SK-N-SH (cell line): ENCODE data around the gene DOCK8. TPM values are rescaled to one million over a fixed set of nuclear protein-coding genes. Genes with fewer than 3 reads are reported as not detected.

ENCODE experiments used
- CTCF ChIA-PET: fragments of 300-600, 350-600 bp; formaldehyde crosslinking; extraction: SDS; loops from one replicate; lab custom pipeline; 2021; lab: Yijun Ruan, JAX
- POLR2A ChIA-PET: fragments of 350-600 bp; sonication (Branson Sonifier 250); formaldehyde crosslinking; extraction: SDS; loops from one replicate; lab custom pipeline; 2020; ENCODE audit warnings: antibody characterized with exemption, inconsistent platforms; lab: Yijun Ruan, JAX
- DNase-seq: peaks from one replicate; pipeline ENCODE4 v3.0.0; 2012
- H2AFZ ChIP-seq: fragments of 200-600 bp; sonication (generic); 2 replicates; pipeline ENCODE4 v1.8.1; 2016; ENCODE audit warnings: antibody characterized with exemption, mild to moderate bottlenecking, low read depth
- H3F3A ChIP-seq: fragments of 200-600 bp; sonication (generic); replicated peaks from 2 replicates; pipeline ENCODE3; 2016; ENCODE audit warnings: antibody characterized with exemption, mild to moderate bottlenecking; ENCODE audit not compliant: insufficient read depth
- H3K27ac ChIP-seq, 2 experiments: fragments of 200-500 bp in 1 of 2; fragments of 200-600 bp in 1 of 2; sonication (Bioruptor generic) in 1 of 2; sonication (generic), shearing (Covaris generic) in 1 of 2; 2 replicates each; pipeline versions ENCODE4 v1.5.1 to v1.6.1; 2014 to 2016; ENCODE audit warnings: low read depth in 2 of 2, inconsistent platforms in 1 of 2, low read length in 1 of 2, mild to moderate bottlenecking in 1 of 2, mixed read lengths in 1 of 2
- H3K27me3 ChIP-seq: fragments of 200-600 bp; sonication (generic), shearing (Covaris generic); 2 replicates; pipeline ENCODE4 v1.6.1; 2016; ENCODE audit warnings: mixed run types; ENCODE audit not compliant: insufficient read depth
- H3K36me3 ChIP-seq, 2 experiments: fragments of 200-500 bp in 1 of 2; fragments of 200-600 bp in 1 of 2; sonication (Bioruptor generic) in 1 of 2; sonication (generic) in 1 of 2; replicated peaks in 1 of 2; 2 replicates each; pipeline versions ENCODE3 to v1.5.1; 2014 to 2016; ENCODE audit warnings: low read length in 1 of 2, mild to moderate bottlenecking in 1 of 2; ENCODE audit not compliant: insufficient read depth in 2 of 2, control insufficient read depth in 1 of 2
- H3K4me1 ChIP-seq, 2 experiments: fragments of 200-500 bp in 1 of 2; fragments of 200-600 bp in 1 of 2; sonication (Bioruptor generic) in 1 of 2; sonication (generic), shearing (Covaris generic) in 1 of 2; 2 replicates each; pipeline versions ENCODE4 v1.5.1 to v1.6.1; 2014 to 2016; ENCODE audit warnings: low read depth in 1 of 2, low read length in 1 of 2, mixed run types in 1 of 2; ENCODE audit not compliant: insufficient read depth in 2 of 2, control insufficient read depth in 1 of 2
- H3K4me2 ChIP-seq: fragments of 200-600 bp; sonication (generic), shearing (Covaris generic); 2 replicates; pipeline ENCODE4 v1.6.1; 2017; ENCODE audit warnings: mixed run types
- H3K4me3 ChIP-seq, 2 experiments: fragments of 200-500 bp in 1 of 2; fragments of 200-600 bp in 1 of 2; sonication (Bioruptor generic) in 1 of 2; sonication (generic), shearing (Covaris generic) in 1 of 2; 2 replicates each; pipeline versions ENCODE4 v1.5.1 to v1.8.1; 2014 to 2016; ENCODE audit warnings: low read depth in 2 of 2, inconsistent platforms in 1 of 2, low read length in 1 of 2, mild to moderate bottlenecking in 1 of 2, mixed read lengths in 1 of 2, moderate library complexity in 1 of 2
- H3K79me2 ChIP-seq: fragments of 200-600 bp; sonication (generic); 2 replicates; pipeline ENCODE4 v1.8.1; 2017; ENCODE audit warnings: mild to moderate bottlenecking; ENCODE audit not compliant: insufficient read depth
- H3K9ac ChIP-seq: fragments of 200-600 bp; sonication (generic); 2 replicates; pipeline ENCODE4 v1.6.1; 2017; ENCODE audit warnings: mixed run types
- H3K9me2 ChIP-seq: fragments of 200-600 bp; sonication (generic); 2 replicates; pipeline ENCODE4 v1.6.1; 2017; ENCODE audit warnings: mixed run types
- H3K9me3 ChIP-seq: fragments of 200-600 bp; sonication (generic); 2 replicates; pipeline ENCODE4 v1.6.1; 2017; ENCODE audit warnings: mixed run types, mild to moderate bottlenecking, moderate library complexity
- H4K20me1 ChIP-seq: fragments of 200-600 bp; sonication (generic); 2 replicates; pipeline ENCODE4 v1.6.1; 2017; ENCODE audit warnings: mild to moderate bottlenecking, mixed run types; ENCODE audit not compliant: insufficient read depth
- ELF1 ChIP-seq: IDR thresholded peaks from 2 replicates; pipeline ENCODE4 v1.4.0; 2012
- EP300 ChIP-seq, 2 experiments: IDR thresholded peaks; 2 replicates each; pipeline versions ENCODE4 v1.4.0 to v1.6.1; 2012; ENCODE audit warnings: borderline replicate concordance in 1 of 2, low read depth in 1 of 2, low read length in 1 of 2
- EZH2phosphoT487 ChIP-seq: fragments of 200-600 bp; sonication (generic); IDR thresholded peaks from 2 replicates; pipeline ENCODE4 v1.6.1; 2017; ENCODE audit warnings: low read depth, mixed run types, mild to moderate bottlenecking, antibody characterized with exemption, moderate library complexity, borderline replicate concordance
- FOXJ3 ChIP-seq: sonication (generic); formaldehyde crosslinking; IDR thresholded peaks from 2 replicates; pipeline ENCODE4 v1.5.1; 2020; ENCODE audit warnings: mild to moderate bottlenecking, missing genetic modification reagents
- GABPA ChIP-seq: IDR thresholded peaks from 2 replicates; pipeline ENCODE4 v1.4.0; 2012; ENCODE audit warnings: low read depth, mild to moderate bottlenecking
- GATA2 ChIP-seq: sonication (generic); formaldehyde crosslinking; IDR thresholded peaks from 2 replicates; pipeline ENCODE4 v1.5.0; 2020; ENCODE audit warnings: mild to moderate bottlenecking, missing genetic modification reagents
- JUND ChIP-seq: IDR thresholded peaks from 2 replicates; pipeline ENCODE4 v1.4.0; 2012
- MXI1 ChIP-seq: IDR thresholded peaks from 2 replicates; pipeline ENCODE4 v1.6.1; 2012; ENCODE audit warnings: mild to moderate bottlenecking, low read depth, low read length, improper control_type of control experiment
- NFIC ChIP-seq: IDR thresholded peaks from 2 replicates; pipeline ENCODE4 v1.4.0; 2012; ENCODE audit warnings: borderline replicate concordance
- POLR2AphosphoS5 ChIP-seq: IDR thresholded peaks from 2 replicates; pipeline ENCODE4 v1.6.1; 2012; ENCODE audit warnings: low read depth, low read length
- RCOR1 ChIP-seq: fragments of 150-350 bp; IDR thresholded peaks from 2 replicates; pipeline ENCODE4 v1.6.1; 2017; ENCODE audit warnings: antibody characterized with exemption, low read length
- RXRA ChIP-seq: IDR thresholded peaks from 2 replicates; pipeline ENCODE4 v1.4.0; 2012; ENCODE audit warnings: low read depth, mild to moderate bottlenecking, borderline replicate concordance
- SIN3A ChIP-seq: IDR thresholded peaks from 2 replicates; pipeline ENCODE4 v1.6.1; 2012; ENCODE audit warnings: low read depth, mild to moderate bottlenecking, low read length, moderate library complexity, borderline replicate concordance
- SMC3 ChIP-seq: IDR thresholded peaks from 2 replicates; pipeline ENCODE4 v1.6.1; 2012; ENCODE audit warnings: low read depth, low read length, improper control_type of control experiment
- TAF1 ChIP-seq: IDR thresholded peaks from 2 replicates; pipeline ENCODE4 v1.6.1; 2012; ENCODE audit warnings: low read depth, mild to moderate bottlenecking, low read length, moderate library complexity, borderline replicate concordance
- TEAD4 ChIP-seq: IDR thresholded peaks from 2 replicates; pipeline ENCODE4 v1.4.0; 2012; ENCODE audit warnings: mild to moderate bottlenecking, borderline replicate concordance; ENCODE audit not compliant: insufficient read depth
- WGBS: methylation state at CpG from one replicate; pipeline ENCODE4 v1.1.6; 2017; ENCODE audit warnings: low lambda C conversion rate; 5-methylcytosine and 5-hydroxymethylcytosine counted together
- polyA plus RNA-seq, 3 experiments: library from polyadenylated mRNA; depleted of rRNA; stranded (reverse); fragments of >200 nt; gene quantifications; 2 replicates each; pipeline ENCODE4 v1.2.3, GENCODE V29; 2012
- TF ChIP-seq, protein P1 (sequence below): IDR thresholded peaks from 2 replicates; pipeline ENCODE4 v1.4.0; 2012; ENCODE audit warnings: low read depth
- TF ChIP-seq, protein P2 (sequence below): fragments of 150-350 bp; IDR thresholded peaks from 2 replicates; pipeline ENCODE4 v1.6.1; 2016; ENCODE audit warnings: mild to moderate bottlenecking, low read depth, low read length
- TF ChIP-seq, protein P3 (sequence below): fragments of 150-350 bp; IDR thresholded peaks from 2 replicates; pipeline ENCODE4 v1.6.1; 2017; ENCODE audit warnings: antibody characterized with exemption, low read length, low read depth, borderline replicate concordance
- TF ChIP-seq, protein P4 (sequence below): IDR thresholded peaks from 2 replicates; pipeline ENCODE4 v1.4.0; 2012; ENCODE audit warnings: low read depth, borderline replicate concordance
- TF ChIP-seq, protein P5 (sequence below): IDR thresholded peaks from 2 replicates; pipeline ENCODE4 v1.4.0; 2012; ENCODE audit warnings: low read depth, borderline replicate concordance

DOCK8 gene
- polyA plus RNA-seq, 1 of the 3 experiments (the other 2 are of a cell fraction): not detected

DNA sequence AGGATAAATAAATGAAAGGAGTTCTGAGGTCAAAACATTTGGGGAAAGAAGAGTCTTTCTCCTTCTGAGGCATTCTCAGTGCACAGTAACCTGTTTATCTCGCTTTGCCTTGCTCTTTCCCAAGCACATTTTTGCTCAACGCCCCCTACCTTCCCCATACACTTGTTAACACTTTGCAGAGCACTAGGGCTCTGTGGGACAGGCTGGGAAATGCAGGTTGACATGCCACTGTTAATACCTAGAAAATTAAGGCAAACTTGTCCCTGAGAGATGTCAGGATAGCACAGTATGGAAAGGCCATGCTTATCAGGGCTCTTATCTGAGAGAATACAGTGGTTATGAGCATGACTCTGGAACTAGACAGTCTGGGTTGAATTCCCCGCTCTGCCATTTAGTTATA, 152.0 kb downstream of the DOCK8 start:
- no peaks in the 10 kb centered on the region for H3F3A ChIP-seq
- no peak overlapping the region for H3K4me3 ChIP-seq
- ChIA-PET POLR2A (no interaction called here), CTCF (no interaction called here)
- no peaks in the 10 kb centered on the region for H3K4me1 ChIP-seq
- TF ChIP-seq EP300 (IDR thresholded peaks at IDR 0.05; ENCODE audit: borderline replicate concordance in 1 of 2, low read depth in 1 of 2, low read length in 1 of 2): no peak
- TF ChIP-seq GATA2: no peak
- no peak for TF ChIP-seq ELF1
- TF ChIP-seq EZH2phosphoT487: no peak
- no peak for DNase-seq
- no peak overlapping the region for H2AFZ ChIP-seq
- no peaks in the 10 kb centered on the region for H3K79me2 ChIP-seq
- no peak overlapping the region for H3K27ac ChIP-seq
- no peak overlapping the region for H3K9ac ChIP-seq
- H3K9me2 ChIP-seq: no peaks in the 10 kb centered on the region
- no peaks in the 10 kb centered on the region for H4K20me1 ChIP-seq
- WGBS: 3% methylated on average over 3 of the region's 3 CpGs
- H3K27me3 ChIP-seq: peaks cover 7% of the 10 kb centered on the region; the same call in 1 of the 2 replicates
- H3K9me3 ChIP-seq: no peaks in the 10 kb centered on the region
- no peak overlapping the region for H3K4me2 ChIP-seq
- no peaks in the 10 kb centered on the region for H3K36me3 ChIP-seq

DNA sequence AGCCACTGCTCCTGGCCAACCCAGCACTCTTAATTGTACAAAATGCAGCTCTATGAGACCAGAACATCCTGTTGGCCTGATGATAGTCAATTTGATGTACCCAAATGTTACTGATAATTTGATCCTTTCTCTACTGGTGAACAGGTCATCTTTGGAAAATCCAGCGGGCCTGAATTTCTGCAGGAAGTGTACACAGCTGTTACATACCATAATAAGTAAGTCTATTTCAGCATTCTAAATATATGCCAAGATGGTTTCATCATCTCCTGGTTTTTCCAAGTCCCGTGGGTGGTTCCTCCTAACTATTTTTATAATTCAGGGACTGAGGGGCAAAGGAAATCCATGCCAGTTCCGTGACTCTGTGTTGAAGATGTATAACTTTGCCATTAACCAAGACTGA, 155.4 kb downstream of the DOCK8 start:
- no peak for DNase-seq
- no peaks in the 10 kb centered on the region for H3K4me1 ChIP-seq
- POLR2A ChIA-PET: no interaction called here
- H2AFZ ChIP-seq: no peak overlapping the region
- no peak overlapping the region for H3K27ac ChIP-seq
- H3K9me3 ChIP-seq: no peaks in the 10 kb centered on the region
- H3K4me2 ChIP-seq: no peak overlapping the region
- H3K4me3 ChIP-seq: no peak overlapping the region
- H3K9ac ChIP-seq: no peak overlapping the region
- TF ChIP-seq TEAD4 (no peak), SMC3 (no peak), TAF1 (no peak), NFIC (no peak), EZH2phosphoT487 (no peak), MXI1 (no peak), RCOR1 (no peak), GABPA (no peak), JUND (no peak), POLR2AphosphoS5 (no peak), RXRA (no peak), SIN3A (no peak), FOXJ3 (CRISPR knock-in tag) (no peak)
- TF ChIP-seq, protein P1, sequence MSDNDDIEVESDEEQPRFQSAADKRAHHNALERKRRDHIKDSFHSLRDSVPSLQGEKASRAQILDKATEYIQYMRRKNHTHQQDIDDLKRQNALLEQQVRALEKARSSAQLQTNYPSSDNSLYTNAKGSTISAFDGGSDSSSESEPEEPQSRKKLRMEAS: no peak
- TF ChIP-seq, protein P2, sequence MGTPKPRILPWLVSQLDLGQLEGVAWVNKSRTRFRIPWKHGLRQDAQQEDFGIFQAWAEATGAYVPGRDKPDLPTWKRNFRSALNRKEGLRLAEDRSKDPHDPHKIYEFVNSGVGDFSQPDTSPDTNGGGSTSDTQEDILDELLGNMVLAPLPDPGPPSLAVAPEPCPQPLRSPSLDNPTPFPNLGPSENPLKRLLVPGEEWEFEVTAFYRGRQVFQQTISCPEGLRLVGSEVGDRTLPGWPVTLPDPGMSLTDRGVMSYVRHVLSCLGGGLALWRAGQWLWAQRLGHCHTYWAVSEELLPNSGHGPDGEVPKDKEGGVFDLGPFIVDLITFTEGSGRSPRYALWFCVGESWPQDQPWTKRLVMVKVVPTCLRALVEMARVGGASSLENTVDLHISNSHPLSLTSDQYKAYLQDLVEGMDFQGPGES: no peak
- TF ChIP-seq, protein P3, sequence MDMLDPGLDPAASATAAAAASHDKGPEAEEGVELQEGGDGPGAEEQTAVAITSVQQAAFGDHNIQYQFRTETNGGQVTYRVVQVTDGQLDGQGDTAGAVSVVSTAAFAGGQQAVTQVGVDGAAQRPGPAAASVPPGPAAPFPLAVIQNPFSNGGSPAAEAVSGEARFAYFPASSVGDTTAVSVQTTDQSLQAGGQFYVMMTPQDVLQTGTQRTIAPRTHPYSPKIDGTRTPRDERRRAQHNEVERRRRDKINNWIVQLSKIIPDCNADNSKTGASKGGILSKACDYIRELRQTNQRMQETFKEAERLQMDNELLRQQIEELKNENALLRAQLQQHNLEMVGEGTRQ: no peak
- TF ChIP-seq, protein P4, sequence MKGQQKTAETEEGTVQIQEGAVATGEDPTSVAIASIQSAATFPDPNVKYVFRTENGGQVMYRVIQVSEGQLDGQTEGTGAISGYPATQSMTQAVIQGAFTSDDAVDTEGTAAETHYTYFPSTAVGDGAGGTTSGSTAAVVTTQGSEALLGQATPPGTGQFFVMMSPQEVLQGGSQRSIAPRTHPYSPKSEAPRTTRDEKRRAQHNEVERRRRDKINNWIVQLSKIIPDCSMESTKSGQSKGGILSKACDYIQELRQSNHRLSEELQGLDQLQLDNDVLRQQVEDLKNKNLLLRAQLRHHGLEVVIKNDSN: no peak
- TF ChIP-seq, protein P5, sequence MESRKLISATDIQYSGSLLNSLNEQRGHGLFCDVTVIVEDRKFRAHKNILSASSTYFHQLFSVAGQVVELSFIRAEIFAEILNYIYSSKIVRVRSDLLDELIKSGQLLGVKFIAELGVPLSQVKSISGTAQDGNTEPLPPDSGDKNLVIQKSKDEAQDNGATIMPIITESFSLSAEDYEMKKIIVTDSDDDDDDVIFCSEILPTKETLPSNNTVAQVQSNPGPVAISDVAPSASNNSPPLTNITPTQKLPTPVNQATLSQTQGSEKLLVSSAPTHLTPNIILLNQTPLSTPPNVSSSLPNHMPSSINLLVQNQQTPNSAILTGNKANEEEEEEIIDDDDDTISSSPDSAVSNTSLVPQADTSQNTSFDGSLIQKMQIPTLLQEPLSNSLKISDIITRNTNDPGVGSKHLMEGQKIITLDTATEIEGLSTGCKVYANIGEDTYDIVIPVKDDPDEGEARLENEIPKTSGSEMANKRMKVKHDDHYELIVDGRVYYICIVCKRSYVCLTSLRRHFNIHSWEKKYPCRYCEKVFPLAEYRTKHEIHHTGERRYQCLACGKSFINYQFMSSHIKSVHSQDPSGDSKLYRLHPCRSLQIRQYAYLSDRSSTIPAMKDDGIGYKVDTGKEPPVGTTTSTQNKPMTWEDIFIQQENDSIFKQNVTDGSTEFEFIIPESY: no peak
- 10% methylated on average over 3 of the region's 3 CpGs for WGBS
- H3K9me2 ChIP-seq: no peaks in the 10 kb centered on the region
- H3K79me2 ChIP-seq: no peaks in the 10 kb centered on the region
- no peaks in the 10 kb centered on the region for H4K20me1 ChIP-seq
- no peaks in the 10 kb centered on the region for H3F3A ChIP-seq
- H3K27me3 ChIP-seq: peaks cover 14% of the 10 kb centered on the region; the same call in 1 of the 2 replicates
- CTCF ChIA-PET: no interaction called here
- no peaks in the 10 kb centered on the region for H3K36me3 ChIP-seq
